GM21367 (cell line): ENCODE data around the gene GATC.

Source experiments
- ATAC-seq: cut with Tn5 transposase; IDR thresholded peaks from one replicate; pipeline ENCODE4 v1.9.1; 2021; ENCODE audit not compliant: unreplicated experiment

The GATC gene, protein sequence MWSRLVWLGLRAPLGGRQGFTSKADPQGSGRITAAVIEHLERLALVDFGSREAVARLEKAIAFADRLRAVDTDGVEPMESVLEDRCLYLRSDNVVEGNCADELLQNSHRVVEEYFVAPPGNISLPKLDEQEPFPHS

GRCh38 chr12:120445911-120446843 is at the start of gene GATC, which contains the start of gene TRIAP1:
TSS of gene GATC (plus strand) at chr12:120446444. CDS start at chr12:120446481, 37 bp downstream.
TSS of gene TRIAP1 (minus strand) at chr12:120446384. CDS start at chr12:120446372, 12 bp downstream.
- ATAC-seq = peak; percentile 74

- ATAC-seq = no peak
Measured at GRCh38 chr12:120397824-120398540, 48.3 kb upstream of the GATC start.

GRCh38 chr12:120399531-120399930 is 46.7 kb upstream of the GATC start:
- ATAC-seq = no peak

- no peak for ATAC-seq
Measured at GRCh38 chr12:120402217-120402616, 44.0 kb upstream of the GATC start.

GRCh38 chr12:120403869-120404268 is 42.4 kb upstream of the GATC start:
- ATAC-seq = no peak

DNA sequence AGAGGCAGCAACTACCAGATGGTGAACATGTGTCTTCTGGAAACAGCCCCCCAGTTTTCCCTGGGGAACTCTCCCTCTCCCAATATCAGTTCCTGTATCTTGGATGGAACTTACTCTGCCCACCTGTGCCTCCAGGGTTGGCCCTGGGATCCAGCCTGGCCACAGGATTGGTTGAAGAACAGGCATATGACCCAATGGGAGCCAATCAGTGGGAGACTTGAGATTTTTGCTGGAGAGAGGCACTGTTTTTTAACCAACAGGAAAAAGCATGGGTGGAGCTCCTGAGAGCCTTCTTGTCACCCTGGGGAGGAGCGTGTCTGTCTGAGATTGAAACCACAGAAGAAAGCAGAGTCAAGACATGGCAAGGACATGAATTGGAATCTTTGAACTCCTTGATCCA is 42.0 kb upstream of the GATC start:
- ATAC-seq = no peak

DNA sequence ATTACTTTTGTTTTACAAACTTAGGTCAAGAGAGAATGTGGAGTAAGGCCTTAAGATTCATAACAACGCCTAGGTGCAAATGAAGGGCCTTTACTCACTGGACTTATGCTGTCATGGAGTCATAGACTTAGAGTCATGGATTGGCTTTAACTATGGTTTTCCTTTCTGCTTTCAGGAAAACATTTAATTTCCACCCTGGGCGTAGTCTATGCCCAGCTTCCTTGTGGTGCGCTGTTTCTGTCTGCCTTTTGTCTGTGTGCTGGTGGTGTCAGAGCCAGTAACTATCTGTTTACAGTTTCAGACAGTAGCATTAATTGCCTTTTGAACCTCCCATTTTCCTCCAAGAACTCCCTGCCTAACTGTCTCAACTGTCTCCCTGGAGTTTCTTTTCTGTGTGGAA is 40.2 kb upstream of the GATC start:
- no peak for ATAC-seq

GRCh38 chr12:120406553-120406952 is 39.7 kb upstream of the GATC start:
- no peak for ATAC-seq

- ATAC-seq = no peak
Measured at GRCh38 chr12:120408771-120409170, 37.5 kb upstream of the GATC start.

DNA sequence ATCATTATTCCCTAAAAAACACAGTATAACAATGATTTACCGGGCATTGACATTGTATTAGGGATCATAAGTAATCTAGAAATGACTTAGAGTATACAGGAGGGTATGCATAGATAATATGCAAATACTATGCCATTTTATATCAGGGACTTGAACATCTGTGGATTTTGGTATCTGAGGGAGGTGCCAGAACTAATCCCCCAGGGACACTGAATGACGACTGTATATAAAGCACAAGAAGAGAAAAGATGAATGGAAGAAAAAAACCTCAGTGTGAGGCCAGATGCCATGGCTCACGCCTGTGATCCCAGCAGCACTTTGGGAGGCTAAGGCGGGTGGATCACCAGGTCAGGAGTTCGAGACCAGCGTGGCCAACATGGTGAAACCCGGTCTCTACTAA is 33.8 kb upstream of the GATC start:
- no peak for ATAC-seq

DNA sequence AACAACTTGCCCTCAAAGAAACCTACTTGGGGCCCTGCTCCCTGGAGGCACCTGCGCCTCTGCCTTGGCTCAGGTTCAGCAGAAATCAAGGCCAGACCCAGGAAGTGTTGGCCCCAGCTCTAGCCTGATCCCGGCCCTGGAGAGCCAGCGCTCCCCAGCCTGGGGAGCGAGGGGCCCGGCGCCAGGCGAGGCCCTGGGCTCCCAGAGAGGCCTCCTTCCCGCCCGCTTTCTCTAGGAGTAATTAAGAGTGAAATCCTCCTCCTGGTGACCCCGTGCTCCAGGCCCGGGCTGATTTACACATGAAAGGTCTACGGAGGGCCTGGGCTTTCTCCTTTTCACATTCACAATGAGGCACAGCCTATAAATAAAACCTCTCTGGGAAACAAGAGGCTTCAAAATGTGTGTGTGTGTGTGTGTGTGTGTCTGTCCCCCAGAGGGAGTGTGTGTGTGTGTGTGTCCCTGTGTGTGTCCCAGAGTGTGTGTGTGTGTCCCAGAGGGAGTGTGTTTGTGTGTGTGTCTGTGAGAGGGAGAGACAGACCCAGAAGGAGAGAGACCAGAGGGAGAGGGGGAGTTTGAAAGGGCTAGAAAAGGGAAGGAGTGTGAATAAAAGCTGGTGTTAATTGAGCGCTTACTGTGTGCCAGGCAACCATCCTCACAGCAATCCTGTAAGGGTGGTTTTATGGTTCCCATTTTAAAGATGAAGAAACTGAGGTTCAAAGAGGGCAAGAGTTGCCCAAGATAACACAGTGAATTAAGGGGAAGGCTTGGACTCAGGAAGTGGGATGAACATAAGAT is 32.1 kb upstream of the GATC start:
- no peak for ATAC-seq

- no peak for ATAC-seq
Measured at GRCh38 chr12:120416490-120417216, 29.6 kb upstream of the GATC start.

GRCh38 chr12:120417917-120418580 is 28.2 kb upstream of the GATC start:
- no peak for ATAC-seq

DNA sequence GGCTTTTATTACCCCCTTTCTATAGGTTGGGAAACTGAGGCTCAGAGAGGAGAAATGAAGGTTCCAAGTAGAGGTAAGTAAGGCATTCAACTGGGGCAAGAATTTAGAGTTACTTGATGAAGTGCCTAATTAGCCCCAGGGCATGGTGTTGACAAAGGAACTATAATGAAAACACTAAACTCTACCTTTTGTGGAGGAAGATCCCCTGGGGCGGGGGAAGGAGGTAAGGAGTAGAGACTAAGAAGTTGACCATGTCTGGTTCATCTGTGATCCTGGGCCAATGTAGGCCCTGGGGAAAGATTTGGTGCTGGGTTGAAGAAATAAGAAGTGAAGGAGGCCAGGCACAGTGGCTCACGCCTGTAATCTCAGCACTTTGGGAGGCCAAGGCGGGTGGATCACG is 24.5 kb upstream of the GATC start:
- no peak for ATAC-seq

DNA sequence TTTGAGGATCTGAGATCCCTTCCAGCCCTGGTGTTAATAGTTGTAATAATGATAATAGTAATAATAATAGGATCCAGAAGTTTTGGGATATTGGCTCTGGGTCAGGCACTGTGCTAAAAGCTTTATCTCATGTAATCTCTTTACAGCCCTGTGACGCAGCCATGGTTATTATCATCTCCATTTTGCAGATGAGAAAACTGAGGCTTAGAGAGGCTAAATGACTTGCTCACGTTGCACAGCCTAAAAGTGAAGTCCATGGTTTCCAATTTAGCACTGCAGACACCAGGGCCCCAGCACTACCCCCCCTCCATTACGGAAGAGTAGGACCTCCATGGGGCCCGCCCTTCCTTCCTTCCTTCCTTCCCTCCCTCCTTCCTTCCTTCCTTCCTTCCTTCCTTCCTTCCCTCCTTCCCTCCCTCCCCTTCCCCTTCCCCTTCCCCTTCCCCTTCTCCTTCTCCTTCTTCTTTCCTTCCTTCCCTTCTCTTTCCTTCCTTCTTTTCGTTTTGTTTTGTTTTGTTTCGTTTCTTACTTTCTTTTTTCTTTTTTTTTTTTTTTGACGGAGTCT is 23.3 kb upstream of the GATC start:
- no peak for ATAC-seq

DNA sequence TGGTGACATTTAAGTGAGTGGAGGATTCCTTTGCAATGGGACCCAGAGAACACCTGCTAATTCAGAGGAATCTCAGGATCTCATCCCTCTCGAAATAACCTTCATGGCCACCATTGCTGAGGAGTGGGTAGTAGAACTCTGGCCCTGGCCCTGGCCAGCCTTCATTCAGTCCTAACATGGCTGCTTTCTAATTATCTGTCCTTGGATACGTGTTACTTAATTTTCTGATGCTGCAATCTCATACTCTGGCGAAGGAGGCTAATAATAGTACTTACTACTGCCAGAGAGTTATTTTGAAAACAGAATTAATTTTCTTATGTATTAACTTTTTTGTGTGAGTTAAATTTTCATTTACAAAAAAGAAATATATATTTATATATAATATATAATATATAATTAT is 20.4 kb upstream of the GATC start:
- no peak for ATAC-seq

GRCh38 chr12:120428597-120429229 is 17.5 kb upstream of the GATC start:
- no peak for ATAC-seq

- ATAC-seq = no peak
Measured at GRCh38 chr12:120429368-120429767, 16.9 kb upstream of the GATC start.
